Hair follicular keratinocyte (primary cell): ENCODE measurements around the gene STEAP3. TPM values are rescaled to one million over a fixed set of nuclear protein-coding genes. Genes with fewer than 3 reads are reported as not detected.

ENCODE experiments used
- total RNA-seq: library from RNA; depleted of rRNA; stranded (reverse); fragments of >200 nt; gene quantifications from 2 replicates; pipeline ENCODE4 v1.2.3, GENCODE V29; 2015

The STEAP3 gene
- total RNA-seq: 34.9 and 35.5 TPM in 2 replicates

GRCh38 chr2:119223521-119224390, at the start of gene STEAP3:
Gene STEAP3, plus strand, starts transcription at chr2:119223834. Its CDS starts 7,179 bp downstream, at chr2:119231013.

Other genes starting within 250 kb of the STEAP3 start
- gene C1QL2, start 65.1 kb upstream of the STEAP3 start, total RNA-seq: not detected in 2 replicates
- 1.5 and 9.8 TPM in 2 replicates for gene C2orf76, start 143.0 kb downstream of the STEAP3 start, total RNA-seq
- gene DBI, start 143.1 kb downstream of the STEAP3 start, total RNA-seq: 160 and 245 TPM in 2 replicates
- 0.19 TPM in 1 of 2 replicates, not detected in the other for gene TMEM37, start 208.0 kb downstream of the STEAP3 start, total RNA-seq